ENCODE results near the gene CHDH.

The CHDH gene

DNA sequence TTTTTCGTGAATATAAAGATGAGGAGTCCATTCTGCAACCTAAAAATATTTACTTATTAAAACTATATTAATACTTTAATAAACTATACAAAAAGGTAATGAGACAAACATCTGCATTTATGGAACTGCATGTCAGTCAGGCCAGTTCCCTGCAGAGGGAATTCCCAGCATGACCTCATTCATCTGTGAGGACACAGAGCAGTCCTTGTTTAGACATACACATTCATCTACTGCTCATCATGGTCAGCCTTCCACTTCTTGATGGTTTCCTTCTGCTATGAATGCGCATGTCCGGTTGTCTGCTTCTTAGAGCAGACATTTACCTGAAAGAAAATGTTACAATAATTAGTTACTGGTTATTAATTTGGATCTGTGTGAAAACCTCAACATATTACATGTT is 39.0 kb upstream of the CHDH start:
- no peak for TF ChIP-seq CTCF (IDR thresholded peaks at IDR 0.05; ENCODE audit: low read depth, low read length)
- no peak for DNase-seq (ENCODE audit: extremely low read depth, low read depth)

DNA sequence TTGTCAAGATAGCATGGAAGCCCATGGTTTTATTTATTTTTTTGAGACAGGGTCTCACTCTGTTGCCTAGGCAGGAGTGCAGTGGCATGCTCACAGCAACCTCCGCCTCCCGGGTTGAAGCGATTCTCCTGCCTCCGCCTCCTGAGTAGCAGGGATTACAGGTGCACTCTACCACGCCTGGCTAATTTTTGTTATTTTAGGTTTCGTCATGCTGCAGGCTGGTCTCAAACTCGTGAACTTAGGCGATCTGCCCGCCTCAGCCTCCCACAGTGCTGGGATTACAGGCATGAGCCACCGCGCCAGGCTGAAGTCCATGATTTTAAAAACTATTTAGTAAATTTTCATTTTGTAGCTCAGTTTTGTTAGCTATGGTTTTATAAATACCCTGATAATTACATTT is 38.4 kb upstream of the CHDH start:
- DNase-seq (ENCODE audit: extremely low read depth, low read depth): no peak
- no peak for TF ChIP-seq CTCF (IDR thresholded peaks at IDR 0.05; ENCODE audit: low read depth, low read length)

GRCh38 chr3:53883008-53883407 is 36.8 kb upstream of the CHDH start:
- TF ChIP-seq CTCF (IDR thresholded peaks at IDR 0.05; ENCODE audit: low read depth, low read length): no peak
- DNase-seq (ENCODE audit: extremely low read depth, low read depth): no peak

DNA sequence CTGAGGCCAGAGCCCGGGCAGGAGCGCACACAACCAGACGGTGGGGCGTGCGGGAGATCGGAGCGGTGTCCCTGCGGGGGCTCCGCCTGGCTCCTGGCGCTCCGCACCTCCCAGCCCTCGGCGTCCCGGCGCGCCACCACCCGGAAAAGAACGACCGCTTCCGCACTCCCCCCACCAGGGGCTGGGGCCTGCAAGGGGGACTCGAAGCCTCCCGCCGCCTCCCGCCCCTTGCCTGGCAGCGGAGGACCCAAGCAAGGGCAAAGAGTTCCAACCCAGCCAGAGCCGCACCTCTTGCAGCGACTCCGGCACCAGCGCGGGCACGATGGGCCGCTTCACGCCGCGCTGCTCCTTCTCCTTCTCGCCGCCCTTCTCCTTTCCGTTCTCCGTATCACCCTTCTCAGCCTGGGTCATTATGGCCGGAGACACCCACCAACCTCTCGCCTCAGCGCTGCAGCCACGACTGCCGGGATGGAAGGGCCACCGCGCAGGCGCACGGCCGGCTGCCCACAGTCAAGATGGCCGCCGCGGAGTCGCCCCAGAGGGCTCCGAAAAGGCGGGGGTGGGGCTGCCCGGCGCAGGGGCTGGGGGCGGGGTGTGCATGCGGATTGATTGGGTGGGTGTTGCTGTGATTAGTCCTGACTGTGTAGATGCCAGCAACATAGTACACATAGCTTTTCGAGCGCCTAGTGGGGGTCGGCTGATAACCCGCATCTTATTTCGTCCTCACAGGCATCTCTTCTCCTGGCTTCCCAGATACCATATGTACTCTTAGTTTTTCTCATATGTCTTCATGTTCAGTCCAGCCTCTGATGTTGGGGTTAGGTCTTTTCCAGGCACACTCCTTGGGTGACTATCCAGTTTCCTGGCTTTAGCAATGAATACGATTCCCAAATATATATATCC is 35.7 kb upstream of the CHDH start, which contains the start of gene ACTR8:
ACTR8 (minus strand) TSS at position 462 of the 903 bp plus-strand sequence; CDS start at position 411, 51 bp downstream.
- peak; percentile 12; the same call in 1 of the 2 replicates for TF ChIP-seq CTCF (IDR thresholded peaks at IDR 0.05; ENCODE audit: low read depth, low read length)
- peak; percentile 60 for DNase-seq (ENCODE audit: extremely low read depth, low read depth)

DNA sequence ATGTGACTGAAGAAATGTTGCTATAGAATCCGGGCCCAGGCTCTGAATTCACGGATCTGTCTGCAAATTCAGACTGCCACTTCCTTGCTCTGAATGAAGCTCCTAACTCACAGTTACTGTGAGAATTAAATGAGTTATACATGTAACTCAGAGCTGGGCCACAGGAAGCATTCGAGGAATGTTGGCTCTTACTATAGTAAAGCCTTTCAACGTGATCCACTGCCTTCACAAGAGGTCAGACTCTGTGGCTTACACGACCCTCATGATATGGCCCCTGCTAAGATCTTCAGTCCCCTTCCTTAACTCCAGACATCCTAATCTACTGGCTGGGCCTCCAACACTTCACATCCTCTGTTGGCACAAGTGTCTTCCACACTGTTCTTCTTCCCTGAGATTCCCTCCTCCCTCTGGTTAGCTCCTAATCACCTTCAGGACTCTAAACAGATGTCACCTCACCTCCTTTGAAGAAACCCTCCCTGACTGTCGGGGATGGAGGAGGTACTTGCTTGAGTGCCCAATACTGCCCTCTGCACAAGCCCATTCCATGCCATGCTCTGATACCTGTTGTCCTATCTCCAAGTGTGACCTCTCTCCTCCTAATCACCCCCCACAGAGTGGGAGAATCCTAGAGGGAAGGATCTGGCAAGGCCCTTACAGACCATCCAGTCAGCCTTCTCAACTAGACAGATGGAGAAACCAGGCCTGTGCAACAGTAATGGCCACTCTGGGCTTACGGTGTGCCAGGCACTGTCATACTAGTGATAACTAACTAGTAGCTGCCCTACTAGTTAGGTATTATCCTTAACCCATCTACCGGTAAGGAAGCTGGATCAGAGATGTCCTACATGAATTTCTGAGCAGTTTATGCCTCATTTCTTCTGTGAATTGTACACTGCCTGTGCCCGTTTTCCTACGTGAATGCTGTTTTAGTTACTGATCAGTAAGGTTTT is 34.5 kb upstream of the CHDH start:
- TF ChIP-seq CTCF (IDR thresholded peaks at IDR 0.05; ENCODE audit: low read depth, low read length): no peak

DNA sequence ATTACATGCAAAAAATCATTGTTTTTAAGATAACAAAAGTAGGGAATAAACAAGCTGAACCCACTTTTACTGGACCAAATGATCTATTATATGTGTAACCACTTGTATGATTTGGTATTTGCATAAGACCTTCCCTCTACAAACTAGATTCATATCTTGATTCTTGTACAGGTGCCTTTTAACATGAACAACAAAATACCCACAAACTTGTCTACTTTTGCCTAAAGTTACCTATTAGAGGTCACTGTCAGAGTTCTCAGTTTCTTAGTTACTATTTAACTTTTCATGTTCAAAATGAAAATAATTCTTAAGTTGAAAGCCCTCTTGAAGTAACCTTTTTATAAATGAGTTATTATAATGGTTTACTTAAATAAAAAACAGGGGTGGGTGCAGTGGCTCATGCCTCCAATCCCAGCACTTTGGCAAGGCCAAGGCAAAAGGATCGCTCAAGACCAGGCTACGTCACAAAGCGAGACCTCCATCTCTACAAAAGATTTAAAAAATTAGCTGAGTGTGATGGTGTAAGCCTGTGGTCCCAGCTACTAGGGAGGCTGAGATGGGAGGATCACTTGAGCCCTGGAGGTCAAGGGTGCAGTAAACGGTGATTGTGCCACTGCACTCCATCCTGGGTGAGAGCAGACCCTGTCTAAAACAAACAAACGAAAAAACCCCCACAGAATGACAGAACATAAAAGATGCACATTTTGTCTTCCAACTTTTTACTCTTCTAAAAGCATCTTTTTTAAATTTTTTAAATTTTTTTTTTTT is 19.7 kb upstream of the CHDH start:
- no peak for TF ChIP-seq CTCF (IDR thresholded peaks at IDR 0.05; ENCODE audit: low read depth, low read length)
- DNase-seq (ENCODE audit: extremely low read depth, low read depth): no peak

More for the DNA sequence above, 34.5 kb upstream of the CHDH start:
- DNase-seq (ENCODE audit: extremely low read depth, low read depth): no peak
